HepG2 (cell line): ENCODE measurements around the gene C5orf15.

Experiments used
- KDM5A ChIP-seq: fragments of 200-600 bp; sonication (generic); IDR thresholded peaks from 2 replicates; pipeline ENCODE4 v1.7.0; 2018; ENCODE audit warnings: antibody characterized with exemption, mild to moderate bottlenecking, low read length, borderline replicate concordance
- SUZ12 ChIP-seq: fragments of 150-350 bp; IDR thresholded peaks from 2 replicates; pipeline ENCODE4 v1.6.1; 2014; ENCODE audit warnings: low read depth, low read length
- ZNF282 ChIP-seq: fragments of 450-650 bp; IDR thresholded peaks from 2 replicates; pipeline ENCODE4 v1.6.1; 2018; ENCODE audit not compliant: partially characterized antibody

DNA sequence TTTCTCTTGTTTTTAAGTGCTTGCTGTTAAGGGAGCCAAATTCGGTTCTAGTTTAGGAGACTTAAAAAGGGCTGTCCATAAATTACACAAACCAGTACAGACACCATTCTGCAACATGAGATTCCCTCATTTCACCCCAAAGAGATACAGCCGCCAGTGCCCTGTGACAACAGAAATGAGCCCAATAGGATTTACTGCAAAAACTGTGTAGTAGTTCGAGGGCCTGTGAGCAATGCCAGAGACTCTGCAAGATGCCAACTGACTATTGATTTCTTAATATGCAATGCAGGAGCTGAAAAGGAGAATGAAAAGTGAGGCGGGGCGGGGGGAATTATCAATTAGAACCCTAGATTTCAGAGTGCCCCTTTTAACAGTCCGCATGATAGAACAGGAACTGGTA, 5.7 kb upstream of the C5orf15 start:
- no peak for TF ChIP-seq SUZ12
- TF ChIP-seq ZNF282, result no peak
- TF ChIP-seq KDM5A, result no peak
